Inflammatory macrophage (primary cell): ENCODE measurements around the gene TEAD3.
A peak's percentile ranks its signal among the peaks of the same experiment; 100 is the strongest.
"Not testable (repeated sequence)": the region's sequence is repeated elsewhere in the genome, so short reads cannot be mapped to it uniquely, and the experiment has no call there.

Experiments used
- DNase-seq, 2 donors: peaks; one replicate each; pipeline ENCODE4 v3.0.0-alpha.2; 2020 to 2022
- total RNA-seq, 18 experiments: gene quantifications; one replicate each; lab custom pipeline; 2026; ENCODE audit warnings: mixed read lengths in 6 of 18, inconsistent platforms in 2 of 18; lab: John Stamatoyannopoulos, UW

Gene TEAD3
- 0.30 to 11.0 (median 1.7) reads per million in 18 experiments for total RNA-seq

DNA sequence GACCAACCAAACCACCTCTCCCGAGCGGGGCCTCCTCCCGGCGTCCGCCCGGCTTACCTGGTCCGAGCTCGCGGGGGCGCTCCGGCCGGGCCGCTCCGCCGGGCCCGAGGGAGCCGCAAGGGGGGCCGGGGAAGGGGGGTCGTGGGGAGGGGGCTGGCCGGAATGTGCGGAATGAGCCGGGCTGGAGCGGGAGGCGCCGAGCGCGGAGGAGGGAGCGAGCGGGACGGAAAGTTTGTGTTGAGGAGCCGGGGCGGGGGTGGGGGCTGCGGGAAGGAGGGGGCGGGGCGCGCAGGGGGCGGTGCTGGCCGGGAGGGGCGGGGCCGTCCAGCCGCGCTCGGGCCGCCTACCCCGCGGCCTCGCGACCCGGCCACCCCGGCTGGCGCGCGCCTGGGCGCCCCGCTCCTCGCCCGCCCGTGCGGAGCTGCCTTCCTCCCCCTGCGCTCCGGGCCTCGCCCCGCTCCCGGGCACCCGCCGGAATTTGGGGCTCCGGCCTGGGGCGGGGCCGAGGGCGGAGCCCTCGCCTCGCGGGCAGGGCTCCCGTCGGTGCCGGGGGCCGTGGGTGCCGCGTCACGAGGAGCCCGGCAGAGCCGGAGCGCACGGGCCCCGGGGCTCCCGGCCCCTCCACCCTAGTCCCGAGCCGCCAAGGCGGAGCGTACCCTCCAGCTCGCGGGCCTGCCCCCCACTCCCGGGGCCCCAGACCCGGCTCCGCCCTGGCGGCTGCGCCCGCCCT is at the start of gene TEAD3:
Gene TEAD3 (minus strand): TSS at position 239 of the 730 bp plus-strand sequence.
- peak in 1 of 2 donors; percentile 47 for DNase-seq

- no peak for DNase-seq
These were observed 48.0 kb upstream of the TEAD3 start for GRCh38 chr6:35544769-35545361.

GRCh38 chr6:35543459-35544193 is 46.7 kb upstream of the TEAD3 start:
- DNase-seq = no peak

DNA sequence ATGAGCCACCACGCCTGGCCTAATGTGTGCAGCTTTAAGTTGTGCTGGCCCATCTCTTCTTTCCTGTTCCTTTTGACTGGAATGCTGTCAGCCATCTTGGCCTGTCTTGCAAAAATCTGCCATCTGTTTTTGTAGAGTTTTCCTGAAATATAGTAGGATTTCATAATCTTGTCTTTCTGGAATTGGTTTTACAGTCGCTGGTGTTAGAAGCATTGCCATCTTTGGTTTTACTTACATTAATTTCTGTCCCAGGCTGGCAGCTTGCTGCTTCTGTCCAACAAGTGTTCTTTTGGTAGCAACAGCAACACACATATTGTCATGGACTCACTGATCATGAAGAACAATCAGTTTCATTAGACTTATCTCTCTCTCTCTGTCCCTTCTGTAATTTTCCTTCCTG is 45.0 kb upstream of the TEAD3 start:
- DNase-seq = no peak

- no peak for DNase-seq
These were observed 42.3 kb upstream of the TEAD3 start for GRCh38 chr6:35539223-35539622.

DNA sequence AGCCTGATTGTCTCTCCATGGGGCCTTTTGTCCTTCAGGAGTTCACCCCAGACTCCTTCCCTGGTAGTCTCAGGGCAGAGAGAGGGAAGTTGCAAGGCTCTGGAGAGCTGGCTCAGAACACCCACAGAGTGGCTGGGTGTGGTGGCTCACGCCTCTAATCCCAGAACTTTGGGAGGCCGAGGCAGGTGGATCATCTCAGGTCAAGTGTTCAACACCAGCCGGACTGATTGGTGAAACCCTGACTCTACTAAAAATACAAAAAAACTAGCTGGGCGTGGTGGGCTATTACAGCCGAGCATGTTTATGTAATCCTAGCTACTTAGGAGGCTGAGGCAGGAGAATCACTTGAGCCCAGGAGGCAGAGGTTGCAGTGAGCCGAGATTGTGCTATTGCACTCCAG is 39.0 kb upstream of the TEAD3 start:
- DNase-seq = not testable (repeated sequence)

GRCh38 chr6:35534407-35535170 is 37.7 kb upstream of the TEAD3 start:
- DNase-seq = no peak

DNA sequence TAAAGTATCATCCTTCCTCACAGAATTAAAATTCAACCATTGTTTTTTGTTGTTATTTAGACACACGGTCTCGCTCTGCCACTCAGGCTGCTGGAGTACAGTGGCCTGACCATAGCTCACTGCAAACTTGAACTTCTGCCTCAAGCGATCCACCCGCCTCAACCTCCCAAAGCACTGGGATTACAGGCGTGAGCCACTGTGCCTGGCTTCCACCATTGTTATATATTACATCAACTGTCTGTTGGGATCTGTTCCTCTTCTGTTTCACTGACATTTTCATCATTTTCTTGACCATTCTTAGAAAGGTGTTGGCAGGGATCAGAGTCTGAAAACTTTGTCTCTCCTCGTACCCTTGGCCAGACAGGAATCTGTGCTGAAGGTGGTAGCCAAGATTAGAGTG is 37.1 kb upstream of the TEAD3 start:
- DNase-seq = no peak

GRCh38 chr6:35532126-35532525 is 35.2 kb upstream of the TEAD3 start:
- DNase-seq = no peak

DNA sequence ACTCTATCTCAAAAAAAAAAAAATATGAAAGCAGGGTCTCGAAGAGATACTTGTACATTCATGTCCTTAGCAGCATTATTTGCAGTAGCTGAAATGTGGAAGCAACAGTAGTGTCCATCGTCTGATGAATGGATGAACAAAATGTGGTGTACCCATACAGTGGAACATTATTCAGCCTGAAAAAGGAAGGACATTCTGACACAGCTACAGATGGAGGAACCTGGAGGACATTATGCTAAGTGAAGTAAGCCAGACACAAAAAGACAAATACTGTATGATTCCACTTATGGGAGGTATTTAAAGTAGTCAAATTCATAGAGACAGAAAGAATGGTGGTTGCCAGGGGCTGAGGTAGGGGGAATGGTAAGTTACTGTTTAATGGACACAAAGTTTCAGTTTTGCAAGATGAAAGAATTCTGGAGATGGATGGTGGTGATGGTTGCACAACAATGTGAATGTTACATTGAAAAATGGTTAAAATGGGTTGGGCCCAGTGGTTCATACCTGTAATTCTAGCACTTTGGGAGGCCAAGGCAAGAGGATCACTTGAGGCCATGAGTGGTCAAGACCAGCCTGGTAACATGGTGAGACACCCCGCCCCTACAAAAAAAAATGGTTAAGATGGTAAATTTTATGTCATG is 27.6 kb upstream of the TEAD3 start:
- DNase-seq = no peak

DNA sequence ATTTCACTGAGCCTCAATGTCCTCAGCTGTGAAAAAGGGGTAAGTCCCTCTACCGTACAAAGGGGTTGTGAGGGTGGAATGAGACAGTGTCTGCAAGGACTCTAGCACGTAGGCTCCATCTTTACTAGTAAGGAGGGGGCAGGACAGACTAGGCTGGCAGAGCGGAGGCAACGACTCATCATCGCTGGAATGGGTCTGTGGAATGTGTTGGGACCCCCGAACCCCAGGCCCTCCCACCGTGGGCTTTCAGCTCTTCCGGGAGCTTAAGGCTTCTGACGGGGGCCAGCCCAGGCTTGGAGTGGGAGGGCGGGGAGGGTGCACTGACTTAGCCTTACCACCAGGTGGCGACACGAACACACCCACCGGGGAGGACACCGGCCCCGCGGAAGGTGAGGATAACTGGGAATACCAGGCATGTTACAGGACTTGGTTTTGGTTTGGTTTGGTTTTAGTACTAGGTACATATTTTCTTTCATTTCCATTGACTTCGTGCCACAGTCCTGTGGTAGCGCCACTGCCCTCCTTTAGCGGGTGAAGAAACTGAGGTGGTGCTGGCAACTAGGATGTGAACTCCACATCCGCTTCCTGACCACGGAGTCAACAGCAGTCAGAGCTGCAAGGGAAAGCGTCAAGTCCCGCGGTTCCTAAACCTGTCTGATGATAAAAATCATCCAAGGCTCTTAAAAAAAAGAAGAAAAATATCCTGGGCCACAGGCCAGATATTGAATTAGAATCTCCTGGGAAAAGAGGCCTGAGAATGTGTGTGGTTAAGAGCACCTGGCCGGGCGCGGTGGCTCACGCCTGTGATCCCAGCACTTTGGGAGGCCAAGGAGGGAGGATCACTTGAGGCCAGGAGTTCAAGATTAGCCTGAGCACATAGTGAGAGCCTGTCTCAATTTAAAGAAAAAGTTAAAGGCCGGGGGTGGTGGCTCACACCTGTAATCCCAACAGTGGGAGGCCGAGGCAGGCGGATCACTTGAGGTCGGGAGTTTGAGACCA is 26.1 kb upstream of the TEAD3 start:
- DNase-seq = peak; percentile 61 to 66

DNA sequence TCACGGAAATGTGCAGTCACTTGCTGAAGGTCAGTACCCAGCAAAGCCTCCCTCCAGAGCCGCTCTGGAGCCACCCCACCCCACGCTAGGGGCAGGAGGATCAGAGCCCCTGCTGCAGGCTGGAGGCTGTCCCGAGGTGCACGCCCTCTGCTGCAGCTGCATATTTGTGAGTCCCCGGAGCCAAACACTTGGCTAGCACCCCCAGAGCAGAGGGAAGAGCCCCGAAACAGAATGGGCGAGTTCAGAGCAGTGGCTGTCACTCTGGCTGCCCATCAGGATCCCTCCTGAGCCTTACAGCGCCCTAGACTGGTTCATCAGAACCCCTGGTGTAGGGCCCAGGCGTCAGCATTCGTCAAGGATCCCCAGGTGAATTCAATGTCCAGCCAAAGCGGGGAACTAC is 25.3 kb upstream of the TEAD3 start:
- no peak for DNase-seq

DNA sequence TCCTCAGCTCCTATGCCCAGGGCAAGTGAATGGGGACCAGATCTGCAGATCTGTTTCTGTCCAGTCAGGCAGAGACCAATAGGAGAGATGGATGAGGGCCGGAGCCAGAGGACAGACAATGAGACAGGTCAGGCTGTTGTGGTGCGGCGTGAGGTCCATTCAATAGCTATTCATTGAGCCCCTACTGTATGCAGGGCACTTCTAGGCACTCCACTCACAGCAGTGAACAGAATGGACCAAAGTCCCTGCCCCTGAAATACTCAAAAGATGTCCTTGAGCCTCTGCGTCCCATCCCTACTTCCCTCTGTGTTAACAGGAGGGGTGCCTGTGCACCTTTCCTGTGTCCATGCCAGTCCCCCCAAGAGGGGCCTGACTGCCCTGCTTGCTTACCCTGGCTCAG is 24.4 kb upstream of the TEAD3 start:
- DNase-seq = no peak

DNA sequence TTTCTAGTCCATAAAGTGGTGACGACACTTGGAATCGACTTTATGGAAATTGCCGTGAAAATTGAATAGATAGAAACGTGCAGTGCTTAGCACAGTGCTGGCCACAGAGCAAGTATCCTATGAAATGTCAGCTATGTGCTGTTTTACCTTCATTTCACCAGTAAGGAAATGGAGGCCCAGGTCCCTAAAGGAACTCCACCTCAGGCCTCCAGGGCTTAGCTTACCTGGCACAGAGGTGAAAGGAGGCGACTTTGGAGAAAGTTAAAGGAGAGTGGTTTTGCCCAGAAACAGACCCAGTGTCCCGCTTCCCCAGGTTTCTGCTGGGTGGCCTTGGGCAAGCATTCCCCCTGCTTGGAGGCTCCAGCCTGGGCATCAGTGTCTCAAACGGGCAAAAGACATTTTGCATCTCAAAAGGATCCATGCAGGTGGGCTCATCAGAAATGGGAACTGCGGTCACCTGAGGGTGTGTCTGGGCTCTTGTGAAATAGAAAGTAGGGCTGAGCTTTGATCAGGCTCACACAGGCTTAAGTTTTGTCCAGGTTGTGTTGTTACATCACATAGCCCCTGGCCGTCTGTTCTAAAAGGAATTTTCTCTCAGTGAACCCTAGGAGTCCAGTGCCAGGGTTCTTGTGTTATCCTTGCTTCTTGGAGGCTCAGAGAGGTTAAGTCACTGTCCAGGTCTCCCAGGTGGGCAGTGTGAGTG is 22.6 kb upstream of the TEAD3 start:
- DNase-seq = no peak

GRCh38 chr6:35518566-35519312 is 21.9 kb upstream of the TEAD3 start:
- DNase-seq = no peak

- DNase-seq = not testable (repeated sequence)
These were observed 21.1 kb upstream of the TEAD3 start for GRCh38 chr6:35517978-35518377.

GRCh38 chr6:35516712-35517111 is 19.8 kb upstream of the TEAD3 start:
- no peak for DNase-seq

DNA sequence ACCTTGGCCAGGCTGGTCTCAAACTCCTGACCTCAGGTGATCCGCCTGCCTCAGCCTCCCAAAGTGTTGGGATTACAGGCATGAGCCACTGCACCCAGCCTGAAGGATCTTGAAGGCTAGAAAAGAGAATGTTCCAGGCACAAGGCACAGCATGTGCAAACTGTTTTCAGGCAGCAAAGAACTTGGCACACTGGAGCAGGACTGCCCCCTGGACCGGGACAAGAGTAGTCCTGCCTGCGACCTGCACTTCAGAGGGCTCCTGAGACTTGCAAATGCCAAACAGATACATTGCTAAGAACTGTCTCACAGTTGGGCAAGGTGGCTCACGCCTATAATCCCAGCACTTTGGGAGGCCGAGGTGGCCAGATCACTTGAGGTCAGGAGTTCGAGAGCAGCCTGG is 19.1 kb upstream of the TEAD3 start:
- DNase-seq = not testable (repeated sequence)

DNA sequence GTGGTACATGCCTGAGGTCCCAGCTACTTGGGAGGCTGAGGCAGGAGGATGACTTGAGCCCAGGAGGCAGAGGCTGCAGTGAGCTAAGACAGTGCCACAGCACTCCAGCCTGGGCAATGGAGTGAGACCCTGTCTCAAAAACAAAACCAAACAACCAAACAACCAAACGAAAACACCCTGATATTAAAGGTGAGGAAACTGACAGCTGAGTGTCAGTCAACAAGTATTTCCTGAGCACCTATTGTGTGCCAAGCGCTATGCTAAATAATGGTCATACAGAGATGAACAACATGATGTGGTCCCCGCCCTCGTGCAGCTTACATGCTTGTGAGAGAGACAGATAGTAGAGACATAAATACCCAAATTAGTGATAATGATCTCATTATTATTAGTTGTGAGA is 17.7 kb upstream of the TEAD3 start:
- no peak for DNase-seq

DNA sequence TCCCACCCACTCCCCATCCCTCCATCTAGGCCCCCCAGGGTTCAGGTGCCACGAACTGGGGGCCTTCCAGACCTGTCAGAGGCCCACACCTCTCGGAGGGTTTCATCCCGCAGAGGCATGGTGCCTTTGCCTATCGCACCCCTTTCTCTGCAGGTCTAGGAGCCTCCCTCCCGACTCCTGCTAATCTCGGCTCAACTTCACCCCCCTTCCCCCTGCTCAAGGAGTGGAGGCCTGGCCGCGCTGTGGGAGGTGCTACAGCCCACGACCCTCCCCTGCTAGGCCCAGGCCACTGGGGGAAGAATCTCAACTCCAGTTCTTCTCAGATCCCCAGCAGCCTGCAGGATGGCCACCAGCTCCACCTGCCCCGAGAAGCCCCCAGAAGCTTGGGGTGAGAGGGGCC is 15.9 kb upstream of the TEAD3 start, which contains the start of gene TULP1:
Gene TULP1 (minus strand): TSS at position 157 of the 400 bp plus-strand sequence. CDS start 38 bp downstream, at position 119.
- DNase-seq = no peak
